DLD1 (cell line): ENCODE data around the gene GALNT14.

Experiments
- in situ Hi-C: cut with HindIII; loops from 2 replicates; pipeline ENCODE4 v1.10.0; 2017; ENCODE audit warnings: low sequenced_read_pairs

GALNT14 gene

GRCh38 chr2:31066086-31066485 is 72.2 kb downstream of the GALNT14 start:
- in situ Hi-C loops = no loop called here

- in situ Hi-C loops = no loop called here
Observed at GRCh38 chr2:31065356-31065755, 72.9 kb downstream of the GALNT14 start.

GRCh38 chr2:31060397-31060796 is 77.8 kb downstream of the GALNT14 start:
- in situ Hi-C loops = no loop called here

- in situ Hi-C loops = no loop called here
Observed at GRCh38 chr2:31058096-31059035, 79.9 kb downstream of the GALNT14 start.

GRCh38 chr2:31057691-31058090 is 80.5 kb downstream of the GALNT14 start:
- in situ Hi-C loops = no loop called here

GRCh38 chr2:31055938-31056337 is 82.3 kb downstream of the GALNT14 start:
- in situ Hi-C loops = no loop called here

GRCh38 chr2:31054842-31055388 is 83.3 kb downstream of the GALNT14 start:
- in situ Hi-C loops = no loop called here

- in situ Hi-C loops = no loop called here
Observed at GRCh38 chr2:31053929-31054782, 84.1 kb downstream of the GALNT14 start.

GRCh38 chr2:31052284-31052683 is 86.0 kb downstream of the GALNT14 start:
- in situ Hi-C loops = no loop called here

GRCh38 chr2:31051258-31052140 is 86.7 kb downstream of the GALNT14 start:
- in situ Hi-C loops = no loop called here

GRCh38 chr2:31049916-31050588 is 88.2 kb downstream of the GALNT14 start:
- in situ Hi-C loops = no loop called here

GRCh38 chr2:31049264-31049663 is 89.0 kb downstream of the GALNT14 start:
- in situ Hi-C loops = no loop called here

- in situ Hi-C loops = no loop called here
Observed at GRCh38 chr2:31047599-31047998, 90.6 kb downstream of the GALNT14 start.

- in situ Hi-C loops = no loop called here
Observed at GRCh38 chr2:31038385-31038784, 99.9 kb downstream of the GALNT14 start.

- in situ Hi-C loops = no loop called here
Observed at GRCh38 chr2:31037058-31037457, 101.2 kb downstream of the GALNT14 start.

- in situ Hi-C loops = no loop called here
Observed at GRCh38 chr2:31033032-31033431, 105.2 kb downstream of the GALNT14 start.

GRCh38 chr2:31032475-31032874 is 105.8 kb downstream of the GALNT14 start:
- in situ Hi-C loops = no loop called here

GRCh38 chr2:31031132-31031706 is 107.0 kb downstream of the GALNT14 start:
- in situ Hi-C loops = no loop called here

GRCh38 chr2:31028417-31028816 is 109.8 kb downstream of the GALNT14 start:
- in situ Hi-C loops = no loop called here

GRCh38 chr2:31027549-31027948 is 110.7 kb downstream of the GALNT14 start:
- in situ Hi-C loops = no loop called here
